Vagina (tissue), 2 donors: ENCODE data around the gene MTF1.

Experiments
- CTCF ChIP-seq, 3 experiments: fragments of 450-650 bp in 2 of 3; fragments of 200-600 bp in 1 of 3; sonication (generic) in 1 of 3; IDR thresholded peaks; one replicate each; pipeline ENCODE4 v1.5.1; 2017 to 2019; ENCODE audit warnings: antibody characterized with exemption in 3 of 3, mild to moderate bottlenecking in 2 of 3, moderate library complexity in 2 of 3
- POLR2A ChIP-seq, 2 donors: fragments of 450-650 bp; IDR thresholded peaks; one replicate each; pipeline ENCODE4 v1.6.1; 2017; ENCODE audit warnings: antibody characterized with exemption in 2 of 2, mild to moderate bottlenecking in 2 of 2, moderate library complexity in 2 of 2
- POLR2AphosphoS5 ChIP-seq, 2 donors: sonication (generic); formaldehyde crosslinking; IDR thresholded peaks; one replicate each; pipeline ENCODE4 v1.9.0; 2017; ENCODE audit warnings: antibody characterized with exemption in 2 of 2, mild to moderate bottlenecking in 2 of 2, low read depth in 1 of 2; ENCODE audit not compliant: insufficient read depth in 1 of 2

GRCh38 chr1:37853157-37853556, 6.2 kb downstream of the MTF1 start:
- TF ChIP-seq CTCF (IDR thresholded peaks at IDR 0.05) (no peak), POLR2A (IDR thresholded peaks at IDR 0.05) (no peak), POLR2AphosphoS5 (IDR thresholded peaks at IDR 0.05; ENCODE audit: insufficient read depth in 1 of 2, low read depth in 1 of 2) (no peak)
